ENCODE results near the gene PAQR8. TPM values are rescaled to one million over a fixed set of nuclear protein-coding genes. Genes with fewer than 3 reads are reported as not detected.

The PAQR8 gene
- polyA plus RNA-seq, 1 experiment = 4.6 TPM

GRCh38 chr6:52336919-52337561 is 24.9 kb upstream of the PAQR8 start:
- H3K9me3 ChIP-seq (ENCODE audit: control insufficient read depth, insufficient read depth, low read length) = no peaks in the 10 kb centered on the region
- ChIA-PET CTCF (interaction anchor here (0.7 kb wide), 1 partner anchor 50 kb away, joined by 3 read pairs; no protein-coding TSS in a partner anchor), POLR2A (no interaction called here)
- H3K4me3 ChIP-seq (ENCODE audit: low read depth, low read length) = no peak overlapping the region
- TF ChIP-seq CTCF (IDR thresholded peaks at IDR 0.05; ENCODE audit: low read depth, low read length) = no peak
- no peak for DNase-seq (ENCODE audit: low read depth, low spot score)
- no peak overlapping the region for H3K27ac ChIP-seq (ENCODE audit: low read depth, low read length)
- peaks cover 3% of the 10 kb centered on the region for H3K27me3 ChIP-seq (ENCODE audit: control insufficient read depth, insufficient read depth, low read length)

- H3K27ac ChIP-seq (ENCODE audit: low read depth, low read length) = no peak overlapping the region
- H3K27me3 ChIP-seq (ENCODE audit: control insufficient read depth, insufficient read depth, low read length) = peaks cover 3% of the 10 kb centered on the region
- no peak overlapping the region for H3K4me3 ChIP-seq (ENCODE audit: low read depth, low read length)
- TF ChIP-seq CTCF (IDR thresholded peaks at IDR 0.05; ENCODE audit: low read depth, low read length) = no peak
- ChIA-PET POLR2A (no interaction called here), CTCF (no interaction called here)
- no peaks in the 10 kb centered on the region for H3K9me3 ChIP-seq (ENCODE audit: control insufficient read depth, insufficient read depth, low read length)
- no peak for DNase-seq (ENCODE audit: low read depth, low spot score)
These were observed 24.2 kb upstream of the PAQR8 start for GRCh38 chr6:52337633-52338290.

GRCh38 chr6:52340603-52340880 is 21.4 kb upstream of the PAQR8 start:
- no peak for DNase-seq (ENCODE audit: low read depth, low spot score)
- Histone ChIP-seq H3K27ac (ENCODE audit: low read depth, low read length) (no peak overlapping the region), H3K4me3 (ENCODE audit: low read depth, low read length) (no peak overlapping the region), H3K27me3 (ENCODE audit: control insufficient read depth, insufficient read depth, low read length) (peaks cover 5% of the 10 kb centered on the region), H3K9me3 (ENCODE audit: control insufficient read depth, insufficient read depth, low read length) (no peaks in the 10 kb centered on the region)
- POLR2A ChIA-PET = interaction anchor here (1.0 kb wide), 1 partner anchor 12 kb away, joined by 3 read pairs; no protein-coding TSS in a partner anchor
- CTCF ChIA-PET = interaction anchor here (1.2 to 1.3 kb wide), 2 partner anchors 12 to 55 kb away, joined by 3 to 4 read pairs; no protein-coding TSS in a partner anchor
- TF ChIP-seq CTCF (IDR thresholded peaks at IDR 0.05; ENCODE audit: low read depth, low read length) = no peak

GRCh38 chr6:52341561-52342260 is 20.2 kb upstream of the PAQR8 start:
- H3K27ac ChIP-seq (ENCODE audit: low read depth, low read length) = no peak overlapping the region
- no peak overlapping the region for H3K4me3 ChIP-seq (ENCODE audit: low read depth, low read length)
- no peak for TF ChIP-seq CTCF (IDR thresholded peaks at IDR 0.05; ENCODE audit: low read depth, low read length)
- no peaks in the 10 kb centered on the region for H3K9me3 ChIP-seq (ENCODE audit: control insufficient read depth, insufficient read depth, low read length)
- POLR2A ChIA-PET = no interaction called here
- DNase-seq (ENCODE audit: low read depth, low spot score) = no peak
- CTCF ChIA-PET = interaction anchor here (0.6 to 1.2 kb wide), 2 partner anchors 56 to 66 kb away, joined by 3 read pairs; no protein-coding TSS in a partner anchor
- peaks cover 5% of the 10 kb centered on the region for H3K27me3 ChIP-seq (ENCODE audit: control insufficient read depth, insufficient read depth, low read length)

GRCh38 chr6:52345311-52345710 is 16.6 kb upstream of the PAQR8 start:
- no peak for DNase-seq (ENCODE audit: low read depth, low spot score)
- Histone ChIP-seq H3K4me3 (ENCODE audit: low read depth, low read length) (no peak overlapping the region), H3K9me3 (ENCODE audit: control insufficient read depth, insufficient read depth, low read length) (no peaks in the 10 kb centered on the region), H3K27ac (ENCODE audit: low read depth, low read length) (no peak overlapping the region), H3K27me3 (ENCODE audit: control insufficient read depth, insufficient read depth, low read length) (peaks cover 5% of the 10 kb centered on the region)
- no peak for TF ChIP-seq CTCF (IDR thresholded peaks at IDR 0.05; ENCODE audit: low read depth, low read length)
- ChIA-PET CTCF (no interaction called here), POLR2A (no interaction called here)

All from AG04450 (cell line).